ENCODE data around the gene DOCK3.

The DOCK3 gene

DNA sequence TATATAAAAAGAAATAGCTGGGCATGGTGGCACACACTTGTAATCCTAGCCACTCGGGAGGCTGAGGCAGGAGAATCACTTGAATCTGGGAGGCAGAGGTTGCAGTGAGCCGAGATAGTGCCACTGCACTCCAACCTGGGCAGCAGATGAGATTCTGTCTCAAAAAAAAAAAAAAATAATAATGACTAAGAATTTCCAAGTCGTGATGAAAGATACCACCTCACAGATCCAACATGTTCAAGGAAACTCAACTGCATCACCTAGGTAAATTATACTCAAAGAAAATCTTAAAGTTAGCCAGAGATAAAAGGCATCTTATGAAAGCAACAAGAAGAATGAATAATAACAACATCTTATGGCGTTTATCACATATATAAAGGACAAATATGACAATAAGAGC is 50.1 kb downstream of the DOCK3 start:
- Histone ChIP-seq H3K9me3 (replicated peaks; ENCODE audit: insufficient read depth, low read length) (no peaks in the 10 kb centered on the region), H3K9ac (ENCODE audit: low read length) (no peak overlapping the region), H3K27me3 (replicated peaks; ENCODE audit: insufficient read depth, low read length) (no peaks in the 10 kb centered on the region), H3K4me1 (ENCODE audit: low read length) (no peaks in the 10 kb centered on the region), H2AFZ (ENCODE audit: low read length) (no peak overlapping the region), H4K20me1 (ENCODE audit: insufficient read depth, low read length) (no peaks in the 10 kb centered on the region), H3K27ac (ENCODE audit: low read length) (no peak overlapping the region), H3K79me2 (ENCODE audit: low read length) (no peaks in the 10 kb centered on the region), H3K4me3 (ENCODE audit: low read length) (no peak overlapping the region), H3K9me2 (replicated peaks; ENCODE audit: insufficient read depth, low read length) (no peaks in the 10 kb centered on the region), H3K4me2 (ENCODE audit: low read depth, low read length) (no peak overlapping the region), H3K36me3 (replicated peaks; ENCODE audit: insufficient read depth, low read length) (no peaks in the 10 kb centered on the region), H3F3A (ENCODE audit: insufficient read depth, low read length) (no peaks in the 10 kb centered on the region)
- TF ChIP-seq EZH2phosphoT487 (IDR thresholded peaks at IDR 0.05; ENCODE audit: low read length), result no peak
- no peak for TF ChIP-seq EZH2 (optimal IDR thresholded peaks at IDR 0.05; ENCODE audit: low read depth, low read length)
- TF ChIP-seq, protein P1, sequence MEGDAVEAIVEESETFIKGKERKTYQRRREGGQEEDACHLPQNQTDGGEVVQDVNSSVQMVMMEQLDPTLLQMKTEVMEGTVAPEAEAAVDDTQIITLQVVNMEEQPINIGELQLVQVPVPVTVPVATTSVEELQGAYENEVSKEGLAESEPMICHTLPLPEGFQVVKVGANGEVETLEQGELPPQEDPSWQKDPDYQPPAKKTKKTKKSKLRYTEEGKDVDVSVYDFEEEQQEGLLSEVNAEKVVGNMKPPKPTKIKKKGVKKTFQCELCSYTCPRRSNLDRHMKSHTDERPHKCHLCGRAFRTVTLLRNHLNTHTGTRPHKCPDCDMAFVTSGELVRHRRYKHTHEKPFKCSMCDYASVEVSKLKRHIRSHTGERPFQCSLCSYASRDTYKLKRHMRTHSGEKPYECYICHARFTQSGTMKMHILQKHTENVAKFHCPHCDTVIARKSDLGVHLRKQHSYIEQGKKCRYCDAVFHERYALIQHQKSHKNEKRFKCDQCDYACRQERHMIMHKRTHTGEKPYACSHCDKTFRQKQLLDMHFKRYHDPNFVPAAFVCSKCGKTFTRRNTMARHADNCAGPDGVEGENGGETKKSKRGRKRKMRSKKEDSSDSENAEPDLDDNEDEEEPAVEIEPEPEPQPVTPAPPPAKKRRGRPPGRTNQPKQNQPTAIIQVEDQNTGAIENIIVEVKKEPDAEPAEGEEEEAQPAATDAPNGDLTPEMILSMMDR (IDR thresholded peaks at IDR 0.05; ENCODE audit: low read length), result no peak
- DNase-seq, result no peak

DNA sequence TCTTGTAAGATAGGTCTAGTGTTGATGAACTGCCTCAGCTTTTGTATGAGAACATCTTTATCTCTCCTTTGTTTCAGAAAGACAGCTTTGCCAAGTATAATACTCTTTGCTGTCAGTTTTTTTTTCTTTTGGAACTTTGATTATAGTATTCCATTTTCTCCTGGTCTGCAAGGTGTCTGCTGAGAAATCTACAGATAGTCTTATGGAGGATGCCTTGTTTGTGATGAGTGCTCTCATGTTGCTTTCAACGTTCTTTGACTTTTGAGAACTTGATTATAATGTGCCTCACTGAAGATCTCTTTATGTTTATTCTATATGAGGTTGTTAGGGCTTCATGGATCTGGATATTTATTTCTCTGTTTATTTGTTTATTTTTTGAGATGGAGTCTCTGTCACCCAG is 60.3 kb downstream of the DOCK3 start:
- no peak for TF ChIP-seq EZH2 (optimal IDR thresholded peaks at IDR 0.05; ENCODE audit: low read depth, low read length)
- TF ChIP-seq, protein P1 (IDR thresholded peaks at IDR 0.05; ENCODE audit: low read length), result no peak
- TF ChIP-seq EZH2phosphoT487 (IDR thresholded peaks at IDR 0.05; ENCODE audit: low read length), result no peak
- H3K36me3 ChIP-seq (replicated peaks; ENCODE audit: insufficient read depth, low read length), result no peaks in the 10 kb centered on the region
- no peaks in the 10 kb centered on the region for H4K20me1 ChIP-seq (ENCODE audit: insufficient read depth, low read length)
- H3K27me3 ChIP-seq (replicated peaks; ENCODE audit: insufficient read depth, low read length), result no peaks in the 10 kb centered on the region
- H3K27ac ChIP-seq (ENCODE audit: low read length), result no peak overlapping the region
- H3K4me3 ChIP-seq (ENCODE audit: low read length), result no peak overlapping the region
- H3K79me2 ChIP-seq (ENCODE audit: low read length), result no peaks in the 10 kb centered on the region
- no peaks in the 10 kb centered on the region for H3K9me2 ChIP-seq (replicated peaks; ENCODE audit: insufficient read depth, low read length)
- DNase-seq, result no peak
- H3K4me1 ChIP-seq (ENCODE audit: low read length), result no peaks in the 10 kb centered on the region
- no peaks in the 10 kb centered on the region for H3K9me3 ChIP-seq (replicated peaks; ENCODE audit: insufficient read depth, low read length)
- H3F3A ChIP-seq (ENCODE audit: insufficient read depth, low read length), result no peaks in the 10 kb centered on the region
- no peak overlapping the region for H2AFZ ChIP-seq (ENCODE audit: low read length)
- H3K9ac ChIP-seq (ENCODE audit: low read length), result no peak overlapping the region
- no peak overlapping the region for H3K4me2 ChIP-seq (ENCODE audit: low read depth, low read length)

DNA sequence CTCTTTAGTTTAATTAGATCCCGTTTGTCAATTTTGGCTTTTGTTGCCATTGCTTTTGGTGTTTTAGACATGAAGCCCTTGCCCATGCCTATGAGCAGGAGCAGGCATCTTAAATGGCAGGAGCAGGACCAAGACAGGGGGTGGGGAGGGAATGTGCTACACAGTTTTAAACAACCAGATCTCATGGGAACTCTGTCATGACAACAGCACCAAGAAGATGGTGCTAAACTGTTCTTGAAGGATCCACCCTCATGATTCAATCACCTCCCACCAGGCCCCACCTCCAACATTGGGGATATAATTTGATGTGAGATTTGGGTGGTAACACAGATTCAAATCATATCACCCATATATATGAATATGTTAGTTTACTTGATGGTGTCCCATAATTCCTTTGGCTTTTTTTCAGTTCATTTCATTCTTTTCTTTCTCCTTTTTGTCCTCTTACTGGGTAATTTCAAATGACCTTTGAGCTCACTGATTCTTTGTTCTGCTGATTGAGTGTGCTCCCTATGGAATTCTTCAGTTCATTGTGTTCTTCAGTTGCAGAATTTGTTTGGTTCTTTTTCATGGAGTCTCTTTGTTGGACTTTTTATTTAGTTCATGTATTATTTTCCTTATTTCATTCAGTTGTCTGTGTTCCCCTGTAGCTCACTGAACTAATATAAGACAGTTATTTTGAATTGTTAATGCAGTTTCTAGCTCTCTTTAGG is 62.6 kb downstream of the DOCK3 start:
- Histone ChIP-seq H3K27ac (ENCODE audit: low read length) (no peak overlapping the region), H3K27me3 (replicated peaks; ENCODE audit: insufficient read depth, low read length) (no peaks in the 10 kb centered on the region), H2AFZ (ENCODE audit: low read length) (no peak overlapping the region), H3K4me2 (ENCODE audit: low read depth, low read length) (no peak overlapping the region), H3K4me1 (ENCODE audit: low read length) (no peaks in the 10 kb centered on the region), H3F3A (ENCODE audit: insufficient read depth, low read length) (no peaks in the 10 kb centered on the region), H3K9ac (ENCODE audit: low read length) (no peak overlapping the region), H3K36me3 (replicated peaks; ENCODE audit: insufficient read depth, low read length) (no peaks in the 10 kb centered on the region), H3K79me2 (ENCODE audit: low read length) (no peaks in the 10 kb centered on the region), H3K9me3 (replicated peaks; ENCODE audit: insufficient read depth, low read length) (no peaks in the 10 kb centered on the region), H3K9me2 (replicated peaks; ENCODE audit: insufficient read depth, low read length) (no peaks in the 10 kb centered on the region), H4K20me1 (ENCODE audit: insufficient read depth, low read length) (no peaks in the 10 kb centered on the region), H3K4me3 (ENCODE audit: low read length) (no peak overlapping the region)
- DNase-seq, result no peak
- TF ChIP-seq, protein P1 (IDR thresholded peaks at IDR 0.05; ENCODE audit: low read length), result no peak
- TF ChIP-seq EZH2 (optimal IDR thresholded peaks at IDR 0.05; ENCODE audit: low read depth, low read length), result no peak
- TF ChIP-seq EZH2phosphoT487 (IDR thresholded peaks at IDR 0.05; ENCODE audit: low read length), result no peak
